Measurements from ENCODE around the gene BRCA2.

The BRCA2 gene

GRCh38 chr13:32383836-32384618 lies 68.7 kb downstream of the BRCA2 start:
- no peak for DNase-seq (ENCODE audit: low spot score)

GRCh38 chr13:32384702-32385101 lies 69.4 kb downstream of the BRCA2 start:
- DNase-seq (ENCODE audit: low spot score): no peak

GRCh38 chr13:32385410-32385809 lies 70.1 kb downstream of the BRCA2 start:
- no peak for DNase-seq (ENCODE audit: low spot score)

- no peak for DNase-seq (ENCODE audit: low spot score)
Measured at GRCh38 chr13:32390048-32390447, 74.7 kb downstream of the BRCA2 start.

- no peak for DNase-seq (ENCODE audit: low spot score)
Measured at GRCh38 chr13:32390484-32390883, 75.2 kb downstream of the BRCA2 start.

- no peak for DNase-seq (ENCODE audit: low spot score)
Measured at GRCh38 chr13:32391101-32391619, 75.9 kb downstream of the BRCA2 start.

GRCh38 chr13:32403108-32403507 lies 87.8 kb downstream of the BRCA2 start:
- no peak for DNase-seq (ENCODE audit: low spot score)

GRCh38 chr13:32407854-32408253 lies 92.5 kb downstream of the BRCA2 start:
- DNase-seq (ENCODE audit: low spot score): no peak

- no peak for DNase-seq (ENCODE audit: low spot score)
Measured at GRCh38 chr13:32408296-32409000, 93.1 kb downstream of the BRCA2 start.

- DNase-seq (ENCODE audit: low spot score): no peak
Measured at GRCh38 chr13:32409001-32409313, 93.6 kb downstream of the BRCA2 start.

GRCh38 chr13:32409561-32410421 lies 94.5 kb downstream of the BRCA2 start:
- DNase-seq (ENCODE audit: low spot score): peak; percentile 56

GRCh38 chr13:32413284-32413683 lies 98.0 kb downstream of the BRCA2 start:
- no peak for DNase-seq (ENCODE audit: low spot score)

- no peak for DNase-seq (ENCODE audit: low spot score)
Measured at GRCh38 chr13:32414580-32414979, 99.3 kb downstream of the BRCA2 start.

GRCh38 chr13:32415019-32415418 lies 99.7 kb downstream of the BRCA2 start:
- no peak for DNase-seq (ENCODE audit: low spot score)

- DNase-seq (ENCODE audit: low spot score): no peak
Measured at GRCh38 chr13:32417995-32418394, 102.7 kb downstream of the BRCA2 start.

- no peak for DNase-seq (ENCODE audit: low spot score)
Measured at GRCh38 chr13:32419862-32420261, 104.6 kb downstream of the BRCA2 start.

- DNase-seq (ENCODE audit: low spot score): no peak
Measured at GRCh38 chr13:32423592-32423991, 108.3 kb downstream of the BRCA2 start.

GRCh38 chr13:32425158-32425557 lies 109.8 kb downstream of the BRCA2 start:
- no peak for DNase-seq (ENCODE audit: low spot score)

GRCh38 chr13:32426191-32426989 lies 111.1 kb downstream of the BRCA2 start:
- DNase-seq (ENCODE audit: low spot score): no peak

- peak; percentile 72 for DNase-seq (ENCODE audit: low spot score)
Measured at GRCh38 chr13:32426990-32427851, 111.9 kb downstream of the BRCA2 start.
